Measurements from ENCODE around the gene TUBGCP5. TPM values are rescaled to one million over a fixed set of nuclear protein-coding genes. Genes with fewer than 3 reads are reported as not detected.
A peak's percentile ranks its signal among the peaks of the same experiment; 100 is the strongest.

Gene TUBGCP5
- total and polyA plus RNA-seq, 10 donors: 4.6 to 27.5 (median 18.5) TPM

DNA sequence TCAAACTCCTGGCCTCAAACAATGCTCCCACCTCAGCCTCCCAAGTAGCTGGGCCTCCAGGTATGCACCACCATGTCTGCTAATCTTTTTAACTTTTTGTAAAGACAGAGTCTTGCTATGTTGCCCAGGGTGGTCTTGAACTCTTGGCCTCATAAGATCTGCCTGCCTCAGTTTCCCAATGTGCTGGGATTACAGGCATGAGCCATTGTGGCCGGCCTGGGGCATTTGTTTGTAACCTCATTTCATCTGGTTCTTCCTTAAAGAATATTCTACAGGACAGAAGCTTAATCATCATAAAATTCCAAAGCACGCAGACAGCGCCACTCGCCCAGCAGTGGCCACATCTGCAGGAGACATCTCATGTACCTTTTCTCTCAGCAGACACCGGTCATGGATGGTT lies 35.6 kb downstream of the TUBGCP5 start:
- Histone ChIP-seq H3K4me1 (no peaks in the 10 kb centered on the region), H3K36me3 (peaks cover 2 to 100% (median 71%) of the 10 kb centered on the region in 6 donors), H3K27me3 (replicated peaks in 1 of 7) (no peaks in the 10 kb centered on the region), H3K27ac (no peak overlapping the region), H3K4me3 (no peak overlapping the region), H3K9me3 (no peaks in the 10 kb centered on the region)
- DNase-seq: no peak
- WGBS, 5 donors: 93 to 99% (median 97%) methylated on average over 5 of the region's 5 CpGs
- intact Hi-C loops (cut with DNase I; ENCODE audit: low total_unique reads): no loop called here
- TF ChIP-seq, protein P1, sequence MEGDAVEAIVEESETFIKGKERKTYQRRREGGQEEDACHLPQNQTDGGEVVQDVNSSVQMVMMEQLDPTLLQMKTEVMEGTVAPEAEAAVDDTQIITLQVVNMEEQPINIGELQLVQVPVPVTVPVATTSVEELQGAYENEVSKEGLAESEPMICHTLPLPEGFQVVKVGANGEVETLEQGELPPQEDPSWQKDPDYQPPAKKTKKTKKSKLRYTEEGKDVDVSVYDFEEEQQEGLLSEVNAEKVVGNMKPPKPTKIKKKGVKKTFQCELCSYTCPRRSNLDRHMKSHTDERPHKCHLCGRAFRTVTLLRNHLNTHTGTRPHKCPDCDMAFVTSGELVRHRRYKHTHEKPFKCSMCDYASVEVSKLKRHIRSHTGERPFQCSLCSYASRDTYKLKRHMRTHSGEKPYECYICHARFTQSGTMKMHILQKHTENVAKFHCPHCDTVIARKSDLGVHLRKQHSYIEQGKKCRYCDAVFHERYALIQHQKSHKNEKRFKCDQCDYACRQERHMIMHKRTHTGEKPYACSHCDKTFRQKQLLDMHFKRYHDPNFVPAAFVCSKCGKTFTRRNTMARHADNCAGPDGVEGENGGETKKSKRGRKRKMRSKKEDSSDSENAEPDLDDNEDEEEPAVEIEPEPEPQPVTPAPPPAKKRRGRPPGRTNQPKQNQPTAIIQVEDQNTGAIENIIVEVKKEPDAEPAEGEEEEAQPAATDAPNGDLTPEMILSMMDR (IDR thresholded peaks at IDR 0.05 in 8 of 11, conservative IDR thresholded peaks at IDR 0.05 in 3 of 11): no peak
- no peak for TF ChIP-seq POLR2A (IDR thresholded peaks at IDR 0.05)
- no peak for TF ChIP-seq POLR2AphosphoS5 (IDR thresholded peaks at IDR 0.05)

DNA sequence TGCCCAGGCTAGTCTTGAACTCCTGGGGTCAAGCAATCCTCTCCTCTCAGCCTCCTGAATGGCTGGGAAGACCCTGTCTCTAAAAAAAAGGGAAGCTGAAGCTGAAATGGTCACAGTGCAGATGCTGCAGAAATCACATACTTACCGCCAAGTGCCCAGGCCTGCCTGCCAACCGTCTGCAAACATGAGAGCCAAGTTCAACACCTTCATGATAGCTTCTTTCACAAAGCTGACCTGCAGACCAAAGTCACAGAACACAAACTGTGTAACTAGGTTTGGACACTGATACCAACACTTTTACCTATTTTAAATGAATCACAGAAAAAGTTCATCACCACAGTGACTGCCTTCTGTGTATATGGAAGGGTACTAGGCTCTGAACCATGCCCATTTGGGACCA lies 36.4 kb downstream of the TUBGCP5 start:
- peaks cover 0 to 100% (median 65%) of the 10 kb centered on the region in 6 donors for H3K36me3 ChIP-seq
- intact Hi-C loops (cut with DNase I; ENCODE audit: low total_unique reads): no loop called here

DNA sequence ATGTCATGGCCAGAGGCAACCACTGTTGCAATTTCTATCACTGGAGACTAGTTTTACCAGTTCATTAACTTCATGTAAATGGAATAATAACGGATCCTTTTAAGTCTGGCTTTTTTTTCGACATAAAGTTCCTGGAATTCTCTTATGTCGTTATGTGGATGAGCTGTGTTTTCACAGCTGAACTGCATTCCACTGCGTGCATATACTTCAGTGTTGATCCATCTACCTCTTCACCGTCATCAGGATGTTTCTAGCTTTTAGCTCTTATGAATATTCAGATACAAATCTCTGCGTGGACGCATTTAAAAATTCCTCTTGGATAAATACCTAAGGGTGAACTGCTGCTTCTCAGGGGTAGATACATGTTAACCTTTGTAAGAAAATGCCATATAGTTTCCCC lies 43.6 kb downstream of the TUBGCP5 start:
- TF ChIP-seq, protein P1 (IDR thresholded peaks at IDR 0.05 in 8 of 11, conservative IDR thresholded peaks at IDR 0.05 in 3 of 11): no peak
- no peak for TF ChIP-seq POLR2A (IDR thresholded peaks at IDR 0.05)
- no peak for TF ChIP-seq POLR2AphosphoS5 (IDR thresholded peaks at IDR 0.05)
- Histone ChIP-seq H3K9me3 (no peaks in the 10 kb centered on the region), H3K4me3 (no peak overlapping the region), H3K27me3 (replicated peaks in 1 of 7) (no peaks in the 10 kb centered on the region), H3K27ac (no peak overlapping the region), H3K36me3 (peaks cover 0 to 79% (median 29%) of the 10 kb centered on the region in 6 donors), H3K4me1 (no peaks in the 10 kb centered on the region)
- WGBS, 5 donors: 95 to 97% (median 95%) methylated on average over 7 of the region's 7 CpGs
- intact Hi-C loops (cut with DNase I; ENCODE audit: low total_unique reads): no loop called here
- DNase-seq: no peak

More for the DNA sequence above, 36.4 kb downstream of the TUBGCP5 start:
- Histone ChIP-seq H3K9me3 (no peaks in the 10 kb centered on the region), H3K4me1 (no peaks in the 10 kb centered on the region), H3K27ac (no peak overlapping the region), H3K4me3 (no peak overlapping the region), H3K27me3 (replicated peaks in 1 of 7) (no peaks in the 10 kb centered on the region)
- 85 to 98% (median 93%) methylated on average over 2 of the region's 2 CpGs for WGBS, 5 donors
- DNase-seq: no peak
- TF ChIP-seq, protein P1 (IDR thresholded peaks at IDR 0.05 in 8 of 11, conservative IDR thresholded peaks at IDR 0.05 in 3 of 11): no peak
- no peak for TF ChIP-seq POLR2AphosphoS5 (IDR thresholded peaks at IDR 0.05)
- no peak for TF ChIP-seq POLR2A (IDR thresholded peaks at IDR 0.05)

DNA sequence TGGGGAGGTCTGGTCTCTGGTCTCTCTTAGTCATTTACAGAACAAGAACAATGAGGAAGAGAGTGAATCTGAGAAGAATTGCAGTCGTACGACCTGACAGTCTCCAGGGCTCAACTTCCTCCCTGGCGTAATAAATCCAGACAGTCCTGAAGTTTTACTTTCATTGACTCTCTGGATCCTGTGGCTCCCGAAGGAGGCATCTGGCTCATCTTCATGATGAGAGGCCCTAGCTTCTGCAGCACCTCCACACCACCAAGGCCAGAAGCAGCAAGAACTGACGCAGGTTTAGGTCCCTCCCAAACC lies 47.4 kb downstream of the TUBGCP5 start:
- intact Hi-C loops (cut with DNase I; ENCODE audit: low total_unique reads): no loop called here
- no peaks in the 10 kb centered on the region for H3K9me3 ChIP-seq
- no peak for TF ChIP-seq POLR2A (IDR thresholded peaks at IDR 0.05)
- TF ChIP-seq POLR2AphosphoS5 (IDR thresholded peaks at IDR 0.05): no peak
- TF ChIP-seq, protein P1 (IDR thresholded peaks at IDR 0.05 in 8 of 11, conservative IDR thresholded peaks at IDR 0.05 in 3 of 11): no peak
- peaks cover 0 to 41% (median 14%) of the 10 kb centered on the region in 6 donors for H3K36me3 ChIP-seq
- no peaks in the 10 kb centered on the region for H3K27me3 ChIP-seq (replicated peaks in 1 of 7)
- peak; percentile 17 for DNase-seq
- H3K4me3 ChIP-seq: no peak overlapping the region
- no peaks in the 10 kb centered on the region for H3K4me1 ChIP-seq
- 50 to 77% (median 59%) methylated on average over 5 of the region's 5 CpGs for WGBS, 5 donors
- H3K27ac ChIP-seq: no peak overlapping the region

All from spleen (tissue), 11 donors.